OCI-M1 (cell line): ENCODE measurements around the gene GOLGA6D.
"Not testable (repeated sequence)": the region's sequence is repeated elsewhere in the genome, so short reads cannot be mapped to it uniquely, and the experiment has no call there.

Source experiments
- DNase-seq: peaks from one replicate; lab custom pipeline; 2025; lab: John Stamatoyannopoulos, UW

GOLGA6D gene

DNA sequence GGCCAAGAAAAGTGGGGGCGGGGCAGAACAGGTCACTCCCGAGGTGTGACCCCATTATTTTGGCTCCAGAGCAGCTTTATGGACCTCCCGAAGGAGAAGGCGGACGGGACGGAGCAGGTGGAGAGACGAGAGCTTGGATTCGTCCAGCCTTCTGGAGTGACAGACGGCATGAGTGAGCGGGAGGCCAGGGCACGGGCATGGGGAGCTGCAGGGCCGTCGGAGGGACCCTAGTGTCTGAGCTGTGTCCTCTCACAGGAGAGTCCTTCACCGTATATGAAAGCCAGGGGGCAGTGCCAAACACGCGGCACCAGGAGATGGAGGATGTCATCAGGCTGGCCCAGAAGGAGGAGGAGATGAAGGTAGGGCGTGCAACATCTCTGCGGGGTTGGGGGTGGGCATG, 11.0 kb downstream of the GOLGA6D start:
- DNase-seq: not testable (repeated sequence)

DNA sequence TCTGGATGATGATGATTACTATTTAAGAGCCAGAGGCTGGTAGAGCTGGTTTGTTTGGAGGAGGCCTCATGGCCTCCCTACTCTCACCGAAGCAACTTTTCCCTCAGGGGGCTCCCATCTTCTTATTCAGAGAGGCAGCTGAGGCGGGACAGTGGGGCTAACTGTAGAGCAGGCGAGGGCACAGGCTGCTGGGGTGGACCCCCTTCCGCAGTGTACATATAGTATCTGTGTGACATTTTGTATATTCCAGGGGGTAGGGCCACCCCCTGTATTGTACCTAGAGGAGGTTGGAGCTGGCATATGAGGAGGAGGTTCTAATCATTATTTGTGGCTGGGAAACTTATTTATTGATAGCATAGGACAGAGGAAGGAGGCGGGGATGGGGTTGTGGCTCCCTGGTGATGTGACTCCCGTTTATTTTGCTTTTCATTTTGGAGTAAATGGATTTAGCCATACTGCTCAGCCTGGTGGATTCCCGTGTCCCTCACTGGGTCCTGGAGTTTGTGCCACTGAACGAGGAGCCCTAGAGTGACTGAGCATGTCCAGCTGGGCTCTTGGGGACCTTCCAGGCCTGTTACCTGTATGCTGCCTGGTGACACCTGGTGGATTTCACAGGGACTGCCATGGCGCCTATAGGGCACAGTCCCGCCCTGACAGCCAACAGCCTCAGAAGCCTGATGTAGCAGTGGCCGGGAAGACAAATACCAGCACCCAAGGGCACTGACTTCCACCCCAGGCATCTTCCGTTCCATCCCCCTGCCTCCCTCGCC, 16.1 kb downstream of the GOLGA6D start:
- not testable (repeated sequence) for DNase-seq

DNA sequence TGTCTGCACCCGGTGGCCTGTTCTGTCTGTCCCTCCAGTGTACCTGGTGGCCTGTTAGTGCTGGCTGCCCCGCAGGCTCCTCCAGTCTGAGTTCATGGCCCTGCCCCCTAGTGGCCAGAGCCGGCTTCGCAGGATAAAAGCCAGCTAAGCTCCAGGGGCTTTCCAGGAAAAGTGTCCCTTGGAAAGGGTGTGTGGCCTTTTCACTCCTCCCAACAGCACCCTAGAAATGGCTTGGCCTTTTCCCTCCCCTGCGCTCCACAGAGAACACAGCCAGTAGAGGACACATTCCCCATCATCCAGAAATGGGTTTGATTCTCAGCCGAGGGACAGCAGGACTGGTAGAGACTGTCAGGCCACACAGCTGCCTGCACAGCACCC, 16.7 kb downstream of the GOLGA6D start:
- DNase-seq: not testable (repeated sequence)

DNA sequence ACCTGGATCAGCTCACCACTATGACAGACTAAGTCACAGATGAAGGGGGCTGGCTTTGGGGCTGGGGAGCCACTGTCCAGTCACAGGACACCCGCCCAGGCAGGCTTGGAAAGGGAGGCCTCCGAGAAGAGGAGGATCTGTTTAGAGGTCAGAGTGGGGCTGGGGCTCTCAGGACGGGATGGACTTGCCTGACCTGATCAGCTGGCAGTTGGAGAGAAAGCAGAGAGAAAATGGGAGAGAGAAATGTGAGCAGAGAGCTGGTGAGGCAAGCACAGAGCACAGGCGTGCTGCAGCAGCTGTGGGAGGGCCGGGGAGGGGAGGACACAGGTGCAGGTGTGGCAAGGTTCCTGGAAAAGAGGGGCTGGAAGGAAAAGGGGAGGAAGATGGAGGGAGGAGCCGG, 17.4 kb downstream of the GOLGA6D start:
- not testable (repeated sequence) for DNase-seq

DNA sequence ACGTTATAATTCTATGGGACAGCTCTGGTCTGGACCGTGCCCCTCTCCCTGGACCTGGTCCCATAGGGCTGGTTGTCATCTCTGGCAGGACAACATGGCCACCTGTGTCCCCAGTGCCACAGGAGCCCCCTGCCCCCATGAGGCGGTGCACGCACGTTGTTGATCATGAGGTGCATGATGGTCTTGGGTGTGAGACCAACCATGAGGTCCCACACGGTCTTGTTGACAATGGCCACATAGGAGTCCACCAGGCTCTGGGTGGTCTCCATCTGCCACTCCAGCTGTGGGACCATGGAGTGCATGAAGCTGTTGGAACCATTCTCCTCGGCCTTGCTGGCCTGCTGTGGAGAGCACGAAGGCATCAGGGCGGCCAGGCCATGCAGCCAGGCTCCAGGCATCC, 19.7 kb downstream of the GOLGA6D start:
- no peak for DNase-seq

DNA sequence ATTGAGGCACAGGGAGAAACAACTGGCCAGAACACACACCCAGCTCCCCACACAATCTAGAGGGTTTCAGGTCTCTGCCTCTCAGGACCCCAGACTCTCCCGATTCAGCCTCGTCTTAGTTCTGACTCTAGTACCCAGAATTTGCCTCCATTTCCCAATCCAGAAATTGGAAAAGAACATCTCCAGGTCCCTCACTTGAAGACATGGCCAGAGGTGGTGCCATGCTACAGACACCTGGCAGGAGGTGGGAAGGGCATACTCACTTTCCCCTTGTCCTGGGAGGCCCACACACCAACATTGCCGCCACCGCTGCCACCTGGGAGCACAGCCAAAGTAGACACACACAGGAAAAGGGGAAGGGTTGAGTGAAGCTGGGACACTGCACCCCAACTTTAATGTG, 20.1 kb downstream of the GOLGA6D start:
- not testable (repeated sequence) for DNase-seq

DNA sequence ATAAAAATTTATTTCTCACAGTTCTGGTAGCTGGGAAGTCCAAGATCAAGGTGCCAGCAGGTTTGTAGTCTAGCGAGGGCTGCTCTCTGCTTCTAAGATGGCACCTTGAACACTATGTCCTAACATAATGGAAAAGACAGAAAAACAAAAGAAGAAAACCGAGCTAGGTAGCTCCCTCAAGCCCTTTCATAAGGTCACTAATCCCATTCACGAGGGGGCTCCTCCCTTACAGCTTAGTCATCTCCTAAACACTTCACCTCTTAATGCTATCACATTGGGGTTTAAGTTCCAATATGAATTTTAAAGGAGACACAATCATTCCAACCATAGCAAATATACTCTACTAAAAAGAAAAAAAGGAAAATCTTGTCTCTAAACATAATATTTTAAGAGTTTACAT, 23.6 kb downstream of the GOLGA6D start:
- DNase-seq: no peak

DNA sequence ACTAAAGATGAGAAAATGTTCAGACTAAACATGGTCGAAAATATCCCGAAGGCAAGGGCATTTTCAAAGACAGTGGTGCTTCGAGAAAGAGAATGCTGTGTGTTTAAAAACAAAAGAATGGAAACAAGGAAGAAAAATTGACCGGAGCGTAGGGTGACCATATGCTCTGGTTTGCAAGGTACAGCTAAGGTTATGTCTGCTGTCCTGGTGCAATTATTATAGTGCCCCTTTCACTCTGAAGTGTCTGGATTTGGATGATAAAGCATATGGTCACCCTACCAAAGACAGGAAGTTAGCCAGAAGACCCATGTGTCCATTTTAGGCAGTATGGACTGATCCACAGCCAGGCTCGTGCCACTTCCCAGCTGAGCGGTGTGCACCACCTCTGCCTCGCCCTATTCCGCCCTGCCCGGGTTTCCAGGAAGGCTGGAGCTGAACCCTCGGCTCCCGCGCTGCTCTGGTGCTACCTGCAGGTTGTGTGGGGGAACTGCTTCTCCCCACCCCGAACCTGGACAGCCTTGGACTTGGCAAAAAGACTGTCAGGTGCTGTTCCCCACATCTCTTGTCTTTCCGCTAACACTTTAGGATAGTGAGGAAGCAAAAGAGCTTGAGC, 25.2 kb downstream of the GOLGA6D start:
- peak; percentile 83 for DNase-seq

DNA sequence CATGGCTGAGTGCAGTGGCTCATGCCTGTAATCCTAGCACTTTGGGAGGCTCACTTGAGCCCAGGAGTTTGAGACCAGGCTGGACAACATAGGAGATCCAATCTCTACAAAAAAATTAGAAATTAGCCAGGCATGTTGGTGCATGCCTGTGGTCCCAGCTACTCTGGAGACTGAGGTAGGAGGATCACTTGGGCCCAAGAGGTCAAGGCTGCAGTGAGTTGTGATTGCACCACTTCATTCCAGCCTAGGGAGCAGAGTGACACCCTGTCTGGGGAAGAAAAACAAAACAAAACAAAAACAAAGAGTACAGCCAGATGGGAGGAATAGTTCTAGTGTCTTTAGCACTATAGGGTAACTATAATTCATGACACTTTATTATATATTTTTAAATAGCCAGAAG, 27.1 kb downstream of the GOLGA6D start:
- DNase-seq: no peak

DNA sequence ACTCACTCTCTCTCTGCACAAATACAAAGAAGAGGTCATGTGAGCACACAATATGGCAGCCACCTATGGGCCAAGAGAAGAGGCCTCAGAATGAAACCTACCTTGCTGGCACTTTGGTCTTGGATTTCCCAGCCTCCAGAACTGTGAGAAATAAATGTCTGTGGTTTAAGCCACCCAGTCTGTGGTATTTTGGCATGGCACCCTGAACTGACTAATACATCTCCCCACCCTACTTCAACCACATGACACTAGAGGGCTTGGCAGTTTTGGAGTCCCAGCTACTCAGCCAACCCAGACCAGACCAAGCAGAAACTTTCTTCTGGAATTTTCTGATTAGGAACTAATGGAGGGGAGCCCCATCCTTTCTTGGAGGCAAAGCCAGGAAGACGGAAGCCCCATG, 29.9 kb downstream of the GOLGA6D start:
- DNase-seq: not testable (repeated sequence)

DNA sequence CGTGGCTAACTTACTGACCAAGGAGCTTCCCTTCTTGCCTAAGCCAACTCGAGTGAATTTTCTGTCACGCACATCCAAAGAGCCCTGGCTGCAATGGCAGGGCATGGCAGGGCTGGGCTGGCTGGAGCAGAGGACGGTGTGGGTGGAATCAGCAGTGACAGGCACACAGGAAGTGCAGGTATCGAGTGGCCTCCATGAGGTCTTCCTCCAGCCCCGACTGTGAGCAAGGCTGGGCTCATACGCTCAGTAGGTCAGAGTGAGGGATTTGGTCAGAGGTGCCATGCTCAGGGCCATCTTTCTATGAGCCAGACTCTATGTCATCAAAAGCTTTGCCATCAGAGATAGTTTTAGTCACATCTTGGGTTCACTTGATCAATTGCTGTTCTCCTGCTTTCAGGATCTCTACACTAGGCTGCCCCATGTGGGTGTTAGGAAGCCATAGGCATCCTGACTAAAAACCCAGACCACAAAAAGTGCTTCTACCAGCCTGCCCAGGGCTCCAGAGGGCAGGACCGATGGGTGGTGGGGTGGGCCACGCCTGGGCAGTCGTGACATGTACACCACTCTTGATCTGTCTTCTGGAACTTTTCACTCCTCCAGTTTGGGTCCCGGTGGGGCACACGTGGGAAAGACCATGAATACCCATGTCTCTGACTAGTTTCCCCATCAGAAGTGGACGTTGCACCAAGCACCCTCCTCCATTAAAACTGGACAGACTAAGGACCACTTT, 30.6 kb downstream of the GOLGA6D start:
- no peak for DNase-seq

DNA sequence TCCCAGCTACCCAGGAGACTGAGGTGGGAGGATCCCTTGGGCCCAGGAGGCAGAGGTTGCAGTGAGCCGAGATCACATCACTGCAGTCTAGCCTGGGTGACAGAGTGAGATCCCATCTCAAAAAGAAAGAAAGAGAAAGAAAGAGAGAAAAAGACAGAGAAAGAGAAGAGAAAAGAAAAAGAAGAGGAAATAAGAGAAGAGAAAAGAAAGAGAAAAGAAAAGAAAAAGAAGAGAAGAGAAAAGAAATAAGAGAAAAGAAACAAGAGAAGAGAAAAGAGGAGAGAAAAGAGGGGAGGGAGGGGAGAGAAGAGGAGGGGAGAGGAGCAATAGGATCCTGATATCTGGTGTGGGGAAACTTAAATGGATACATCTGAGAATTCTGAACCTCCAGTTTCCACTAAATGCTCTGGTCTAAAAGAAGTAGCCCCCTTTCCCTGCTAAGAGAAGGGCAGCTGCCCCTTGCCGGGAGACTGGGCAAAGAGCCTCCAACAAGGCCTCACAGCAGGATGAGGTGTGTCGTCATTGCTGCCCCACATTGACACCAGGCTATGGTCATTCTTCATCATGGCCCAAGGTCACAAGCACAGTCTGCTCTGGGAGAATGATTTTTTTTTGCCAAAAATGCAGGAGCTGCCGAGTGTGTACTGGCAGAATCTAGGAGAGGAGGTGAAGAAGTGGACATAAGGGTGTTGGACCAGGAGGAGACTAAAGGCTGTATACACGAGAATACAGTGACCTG, 32.1 kb downstream of the GOLGA6D start:
- no peak for DNase-seq

DNA sequence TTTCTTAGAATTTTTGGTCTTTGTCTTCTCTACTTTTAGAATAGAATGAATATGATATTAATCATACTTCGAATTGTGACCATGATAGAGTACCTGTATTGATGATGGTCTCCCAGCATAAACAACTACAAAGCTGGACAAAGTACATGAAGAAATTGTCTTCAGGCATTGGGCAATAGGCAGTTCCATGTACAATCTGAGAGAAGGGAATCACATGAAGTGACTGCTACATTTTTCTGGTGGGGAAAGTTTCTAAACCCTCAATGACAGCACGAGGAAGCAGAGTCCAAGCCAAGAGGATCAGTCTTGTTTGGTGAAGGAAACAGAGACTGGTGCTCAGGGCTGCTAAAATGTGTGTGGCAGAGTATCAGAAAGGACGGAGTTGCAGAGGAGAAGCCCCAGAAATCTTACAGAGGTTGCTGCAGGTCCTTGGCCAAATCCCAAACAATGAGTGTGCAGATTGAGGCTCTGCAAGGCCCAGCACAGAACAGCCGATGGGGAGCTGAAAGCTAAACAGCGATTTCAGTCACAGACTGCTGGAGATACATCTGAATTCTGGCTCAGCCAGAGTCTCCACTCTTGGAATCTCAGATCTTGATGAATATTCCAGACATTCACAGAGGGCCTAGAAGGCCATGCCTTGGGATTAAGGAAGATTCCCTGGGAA, 36.7 kb downstream of the GOLGA6D start:
- not testable (repeated sequence) for DNase-seq

DNA sequence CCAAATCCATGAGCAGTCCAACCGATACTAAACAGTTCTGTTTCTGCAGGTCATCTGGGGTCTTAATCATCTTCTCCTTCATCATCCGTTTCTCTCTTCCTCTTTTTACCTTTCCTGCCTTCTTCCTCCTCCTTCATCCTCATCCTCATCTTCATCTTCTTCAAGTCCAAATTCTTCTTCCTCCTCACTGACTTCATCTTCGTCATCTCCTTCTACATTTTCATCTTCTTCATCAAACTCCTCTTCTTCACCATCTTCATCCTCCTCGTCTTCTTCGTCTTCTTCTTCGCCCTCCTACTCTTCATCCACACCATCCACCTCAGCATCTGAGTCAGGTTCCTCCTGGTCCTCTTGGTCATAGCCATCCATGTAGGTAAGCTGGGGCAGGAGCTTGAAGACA, 39.1 kb downstream of the GOLGA6D start:
- DNase-seq: no peak

DNA sequence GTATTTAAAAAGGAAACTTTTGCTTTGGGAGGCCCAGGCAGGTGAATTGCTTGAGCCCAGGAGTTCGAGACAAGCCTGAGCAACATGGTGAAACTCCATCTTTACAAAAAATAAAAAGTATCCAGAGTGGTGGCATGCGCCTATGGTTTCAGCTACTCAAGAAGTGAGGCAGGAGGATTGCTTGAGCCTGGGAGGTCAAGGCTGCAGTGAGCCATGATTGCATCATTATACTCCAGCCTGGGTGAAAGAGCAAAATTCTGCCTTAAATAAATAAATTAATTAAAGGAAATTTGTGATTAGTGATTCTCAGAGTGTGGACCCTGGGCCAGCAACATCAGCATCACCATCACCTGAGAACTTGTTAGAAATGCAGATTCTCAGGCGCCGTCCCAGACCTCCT, 43.3 kb downstream of the GOLGA6D start:
- DNase-seq: no peak

DNA sequence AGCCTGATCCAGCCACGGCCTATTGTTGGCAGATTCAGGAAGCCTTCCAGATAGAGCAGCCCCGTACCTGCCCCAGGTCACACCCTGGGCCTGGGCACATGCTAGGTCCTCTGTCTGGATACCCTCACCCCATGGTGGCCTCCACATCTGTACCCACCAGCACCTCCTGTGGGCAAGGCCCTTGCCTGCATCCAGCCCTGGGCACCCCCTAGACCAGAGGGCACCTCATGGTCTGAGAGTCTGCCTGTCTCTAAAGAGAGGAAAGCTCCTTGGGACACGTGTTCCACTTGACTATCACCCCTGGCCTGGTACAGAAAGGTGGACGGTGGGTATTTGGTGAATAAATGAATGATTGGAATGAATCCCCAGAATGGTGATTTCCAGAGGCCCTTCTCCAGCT, 44.4 kb downstream of the GOLGA6D start:
- DNase-seq: no peak

DNA sequence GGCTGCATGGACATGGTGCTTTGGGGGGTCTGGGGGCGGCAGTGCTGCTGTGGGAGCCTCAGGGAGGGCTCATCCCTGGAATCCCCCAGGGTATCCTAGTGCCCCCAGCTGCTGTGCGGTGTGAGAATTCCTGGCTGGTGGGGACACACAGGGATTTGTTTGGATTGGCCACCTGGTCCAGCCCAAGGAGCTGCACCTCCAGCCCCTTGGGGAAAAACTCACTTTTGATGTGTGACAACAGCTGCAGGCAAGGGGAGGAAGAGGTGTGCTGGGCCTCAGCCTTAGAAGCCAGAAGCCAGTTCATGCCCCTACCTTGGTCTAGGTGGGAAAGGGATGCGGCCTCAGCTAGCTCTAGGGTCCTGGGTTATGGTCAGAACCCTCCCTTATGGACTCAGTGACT, 44.9 kb downstream of the GOLGA6D start:
- DNase-seq: no peak

DNA sequence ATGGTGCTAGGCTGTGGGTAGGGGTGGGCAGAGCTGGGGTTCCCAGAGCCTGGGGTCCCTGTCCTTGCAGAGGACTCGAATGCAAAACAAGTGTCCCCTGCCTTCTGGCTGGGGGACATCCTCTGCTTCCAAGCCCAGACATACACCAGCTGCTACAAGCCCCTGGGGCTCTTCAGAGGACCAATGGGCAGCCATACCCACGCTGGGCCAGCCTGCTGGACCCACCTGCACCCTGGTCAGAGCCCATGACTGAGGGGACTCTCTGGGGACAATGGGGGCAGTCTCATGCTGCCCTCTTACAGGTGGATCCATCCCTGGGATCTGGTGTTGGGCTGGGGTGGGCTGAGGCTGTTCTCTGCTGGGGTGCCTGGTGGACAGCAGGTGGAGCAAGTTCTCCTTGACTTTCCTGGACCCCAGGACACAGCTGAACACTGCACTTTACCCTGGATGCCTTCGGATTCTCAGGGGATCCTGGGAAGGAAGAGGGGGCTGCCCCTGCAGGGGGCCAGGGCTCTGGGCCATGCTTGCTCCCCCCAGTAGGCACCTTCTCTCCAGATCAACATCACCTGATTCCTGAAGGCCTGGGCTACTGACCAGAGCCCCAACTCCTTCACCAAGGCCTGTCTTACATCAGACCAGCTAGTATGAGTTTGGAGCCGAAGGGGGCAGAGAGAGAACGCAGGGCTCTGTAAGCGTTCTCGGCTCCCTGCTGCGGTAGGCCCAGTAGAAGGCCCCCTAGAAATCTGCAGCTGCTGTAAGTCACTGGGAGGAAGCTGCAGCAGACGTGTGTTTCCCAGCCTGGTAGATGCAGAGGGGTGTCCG, 46.1 kb downstream of the GOLGA6D start:
- DNase-seq: no peak

DNA sequence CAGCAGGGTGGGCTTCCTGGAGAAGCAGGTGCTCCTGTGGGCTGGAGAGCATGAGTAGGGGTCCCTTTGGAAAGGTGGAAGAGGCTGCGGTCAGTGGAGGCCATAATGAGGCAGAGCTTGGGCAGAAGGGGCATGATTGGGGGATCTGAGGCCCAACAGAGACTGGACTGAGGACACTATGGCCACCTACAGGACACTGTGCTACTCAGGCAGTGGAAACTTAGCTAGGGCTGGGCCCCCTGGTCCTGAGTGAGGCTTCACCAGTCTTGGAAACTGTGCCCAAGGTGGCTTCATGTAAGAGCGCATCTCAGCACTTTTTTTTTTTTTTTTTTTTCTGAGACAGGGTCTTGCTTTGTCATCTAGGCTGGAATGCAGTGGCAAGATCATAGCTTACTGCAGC, 46.9 kb downstream of the GOLGA6D start:
- DNase-seq: no peak

DNA sequence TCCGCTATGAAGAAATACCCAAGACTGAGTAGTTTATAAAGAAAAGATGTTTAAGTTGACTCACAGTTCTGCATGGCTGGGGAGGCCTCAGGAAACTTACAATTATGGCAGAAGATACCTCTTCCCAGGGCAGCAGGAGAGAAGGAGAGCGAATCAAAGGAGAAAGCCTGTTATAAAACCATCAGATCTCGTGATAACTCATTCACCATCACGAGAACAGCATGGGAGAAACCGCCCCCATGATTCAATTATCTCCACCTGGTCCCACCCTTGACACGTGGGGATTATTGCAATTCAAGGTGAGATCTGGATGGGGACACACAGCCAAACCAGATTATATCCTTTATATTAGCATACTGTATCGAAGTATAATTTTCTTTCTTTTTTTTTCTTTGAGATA, 49.5 kb downstream of the GOLGA6D start:
- not testable (repeated sequence) for DNase-seq
